Thoracic aorta (tissue), 2 donors: ENCODE results near the gene FGGY. TPM values are rescaled to one million over a fixed set of nuclear protein-coding genes. Genes with fewer than 3 reads are reported as not detected.
"Not testable (repeated sequence)": the region's sequence is repeated elsewhere in the genome, so short reads cannot be mapped to it uniquely, and the experiment has no call there.

Source experiments
- ATAC-seq: fragments of 150-250 bp; one replicate; pipeline ENCODE4 v1.8.0; 2017; ENCODE audit warnings: low read depth; ENCODE audit not compliant: insufficient number of reproducible peaks, low FRiP score
- DNase-seq: peaks from one replicate; pipeline ENCODE4 v3.0.0-alpha.2; 2020; ENCODE audit warnings: low spot score
- H3K27ac ChIP-seq, 2 donors: fragments of 200-600 bp; sonication (generic); 1 replicate in 1 of 2; 2 replicates in 1 of 2; pipeline ENCODE4 v1.5.1; 2016; ENCODE audit warnings: mild to moderate bottlenecking in 2 of 2, moderate library complexity in 2 of 2
- H3K27me3 ChIP-seq: fragments of 200-600 bp; sonication (generic); replicated peaks from 2 replicates; pipeline ENCODE4 v1.6.0; 2016; ENCODE audit warnings: mild to moderate bottlenecking; ENCODE audit not compliant: insufficient read depth
- H3K36me3 ChIP-seq: fragments of 200-600 bp; sonication (generic); one replicate; pipeline ENCODE4 v1.5.1; 2016
- H3K4me1 ChIP-seq, 2 donors: fragments of 200-600 bp; sonication (generic); 1 replicate in 1 of 2; 2 replicates in 1 of 2; pipeline versions ENCODE4 v1.5.1 to v1.6.0; 2016; ENCODE audit warnings: low read depth in 2 of 2, mild to moderate bottlenecking in 1 of 2; ENCODE audit not compliant: control insufficient read depth in 1 of 2
- H3K4me3 ChIP-seq: fragments of 200-600 bp; sonication (generic); 2 replicates; pipeline ENCODE4 v1.5.1; 2016; ENCODE audit warnings: mild to moderate bottlenecking
- H3K9me3 ChIP-seq: fragments of 200-600 bp; sonication (generic); 2 replicates; pipeline ENCODE4 v1.5.1; 2016
- CTCF ChIP-seq: fragments of 200-600 bp; sonication (generic); IDR thresholded peaks from one replicate; pipeline ENCODE4 v1.5.1; 2019; ENCODE audit warnings: antibody characterized with exemption
- total RNA-seq, 2 donors: library from RNA; depleted of rRNA; stranded (reverse); fragments of >200 nt; gene quantifications; one replicate each; pipeline versions ENCODE4 v1.1.0 to v1.2.3, GENCODE V29; 2016

The FGGY gene
- 1 to 10 TPM; 6.5 to 9.9 TPM for total RNA-seq

DNA sequence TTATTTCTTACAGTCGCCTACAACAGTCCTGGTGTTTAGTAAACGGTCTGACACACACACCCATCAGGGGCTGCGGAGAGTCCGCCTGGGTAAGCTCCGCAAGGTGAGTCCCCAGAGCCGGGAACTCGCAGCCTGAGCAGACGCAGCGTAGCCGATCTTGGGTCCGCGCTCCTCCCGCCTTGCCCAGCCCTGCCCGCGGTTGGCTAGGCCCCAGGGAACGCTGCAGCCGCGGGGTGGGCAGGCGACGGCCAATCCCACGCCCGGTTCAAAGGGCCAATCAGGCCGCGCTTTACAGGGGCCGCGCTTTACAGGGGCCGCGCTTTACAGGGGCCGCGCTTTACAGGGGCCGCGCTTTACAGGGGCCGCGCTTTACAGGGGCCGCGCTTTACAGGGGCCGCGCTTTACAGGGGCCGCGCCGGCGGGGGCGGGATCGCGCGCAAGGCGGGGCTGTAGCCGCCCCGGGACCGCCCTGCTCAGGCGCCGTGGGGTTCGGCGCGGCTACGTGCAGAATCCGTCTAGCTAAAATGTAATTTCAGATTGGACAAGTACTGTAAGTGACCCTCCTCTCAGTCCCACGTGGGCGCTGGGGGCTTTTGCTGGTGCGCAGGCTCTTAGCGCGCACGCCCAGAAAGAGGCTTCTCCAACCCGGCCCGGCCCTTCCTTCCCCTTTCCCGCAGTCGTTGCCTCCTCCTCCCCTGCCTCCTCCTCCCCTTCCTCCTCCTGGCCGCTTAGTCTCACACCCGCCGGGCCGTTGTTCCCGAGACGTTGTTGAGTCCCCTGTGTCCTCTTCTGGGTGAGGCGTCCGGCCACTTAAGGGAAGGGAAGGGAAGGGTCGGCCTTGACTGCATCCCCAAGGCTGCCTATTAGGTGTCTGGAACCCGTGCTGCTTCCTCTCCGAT lies at the start of gene FGGY:
Gene FGGY (plus strand): TSS at position 737 of the 899 bp plus-strand sequence. CDS start 24,456 bp downstream, outside the sequence.
- peak within 1 kb of the TSS; percentile 95 to 100 for H3K27ac ChIP-seq
- H3K9me3 ChIP-seq = no peaks in the 10 kb centered on the region
- no peaks in the 10 kb centered on the region for H3K27me3 ChIP-seq
- DNase-seq = peak; percentile 96
- peaks cover 11 to 34% of the 10 kb centered on the region in 2 donors for H3K4me1 ChIP-seq
- no peak for TF ChIP-seq CTCF
- no peaks in the 10 kb centered on the region for H3K36me3 ChIP-seq
- ATAC-seq = peak; percentile 91
- H3K4me3 ChIP-seq = peak within 1 kb of the TSS; percentile 84

DNA sequence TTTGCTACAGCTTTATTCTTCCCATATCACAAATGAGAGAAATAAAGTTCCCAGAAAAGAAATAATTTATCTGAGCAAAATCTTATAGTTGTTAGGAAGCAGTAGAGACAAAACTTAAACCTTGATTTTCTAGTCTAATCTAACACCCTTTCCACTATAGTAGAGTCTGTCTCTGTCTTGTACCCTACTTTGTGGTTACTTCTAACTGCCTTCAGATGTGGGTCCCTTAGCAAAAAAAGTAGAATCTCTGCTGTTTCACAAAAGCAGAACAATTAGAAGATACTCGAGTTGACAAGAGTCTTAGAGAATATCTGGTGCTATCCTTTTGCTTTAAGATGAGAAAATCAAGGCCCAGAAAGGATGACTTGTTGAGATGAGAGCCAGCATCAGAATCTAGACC lies 48.1 kb upstream of the FGGY start:
- no peak overlapping the region for H3K27ac ChIP-seq
- H3K4me1 ChIP-seq = peaks cover 11 to 22% of the 10 kb centered on the region in 2 donors
- H3K4me3 ChIP-seq = no peak overlapping the region
- H3K36me3 ChIP-seq = no peaks in the 10 kb centered on the region
- no peak for TF ChIP-seq CTCF
- peaks cover 4% of the 10 kb centered on the region for H3K9me3 ChIP-seq
- ATAC-seq (no peak), DNase-seq (no peak)
- no peaks in the 10 kb centered on the region for H3K27me3 ChIP-seq

- H3K4me1 ChIP-seq = peaks cover 11 to 22% of the 10 kb centered on the region in 2 donors
- peaks cover 4% of the 10 kb centered on the region for H3K9me3 ChIP-seq
- H3K27ac ChIP-seq = peak overlapping the region; percentile 45 to 52
- no peak for TF ChIP-seq CTCF
- H3K36me3 ChIP-seq = no peaks in the 10 kb centered on the region
- no peak overlapping the region for H3K4me3 ChIP-seq
- no peaks in the 10 kb centered on the region for H3K27me3 ChIP-seq
- no peak for ATAC-seq
- DNase-seq = no peak
These were observed 47.3 kb upstream of the FGGY start for GRCh38 chr1:59249396-59250137.

- not testable (repeated sequence) for H3K27me3 ChIP-seq, H3K36me3 ChIP-seq, H3K9me3 ChIP-seq, DNase-seq, ATAC-seq, H3K4me3 ChIP-seq, H3K27ac ChIP-seq
- peaks cover 11 to 22% of the 10 kb centered on the region in 2 donors for H3K4me1 ChIP-seq
These were observed 45.8 kb upstream of the FGGY start for GRCh38 chr1:59251061-59251460.

DNA sequence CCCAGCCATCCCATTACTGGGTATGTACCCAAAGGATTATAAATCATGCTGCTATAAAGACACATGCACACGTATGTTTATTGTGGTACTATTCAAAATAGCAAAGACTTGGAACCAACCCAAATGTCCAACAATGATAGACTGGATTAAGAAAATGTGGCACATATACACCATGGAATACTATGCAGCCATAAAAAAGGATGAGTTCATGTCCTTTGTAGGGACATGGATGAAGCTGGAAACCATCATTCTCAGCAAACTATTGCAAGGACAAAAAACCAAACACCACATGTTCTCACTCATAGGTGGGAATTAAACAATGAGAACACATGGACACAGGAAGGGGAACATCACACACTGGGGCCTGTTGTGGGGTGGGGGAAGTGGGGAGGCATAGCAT lies 40.5 kb upstream of the FGGY start:
- not testable (repeated sequence) for H3K27ac ChIP-seq, DNase-seq, H3K9me3 ChIP-seq, H3K27me3 ChIP-seq, ATAC-seq, H3K36me3 ChIP-seq, H3K4me3 ChIP-seq
- peaks cover 8 to 12% of the 10 kb centered on the region in 2 donors for H3K4me1 ChIP-seq
